ENCODE data around the gene LINC01488.

The LINC01488 gene

DNA sequence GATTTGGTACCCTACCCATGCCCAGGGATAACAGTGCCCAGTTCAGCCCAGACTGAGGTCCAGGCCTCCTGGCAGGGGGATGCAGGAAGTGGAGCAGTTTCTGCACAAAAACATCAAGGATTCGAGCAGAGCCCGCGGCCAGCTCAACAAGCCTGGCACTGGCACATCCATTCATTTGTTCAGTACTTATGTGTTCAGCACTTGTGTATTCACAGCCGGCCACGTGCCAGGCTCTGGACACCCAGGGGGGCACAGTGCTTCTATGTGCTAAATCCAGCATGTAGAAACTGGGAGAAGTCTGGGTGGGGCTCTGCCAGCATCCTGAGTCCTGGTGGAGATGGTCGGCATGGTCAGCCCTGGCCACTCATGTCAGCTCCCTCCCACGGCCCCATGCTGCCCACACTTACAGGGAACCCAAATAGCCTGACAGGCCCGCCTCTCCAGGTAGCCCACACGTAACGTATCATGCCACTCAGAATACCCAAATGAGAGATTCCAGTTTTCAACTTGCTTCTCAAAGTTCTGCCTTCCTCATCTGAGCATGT lies 28.5 kb downstream of the LINC01488 start:
- H3K27me3 ChIP-seq (ENCODE audit: insufficient read depth, insufficient read length), result no peaks in the 10 kb centered on the region
- H3K36me3 ChIP-seq (ENCODE audit: insufficient read depth, insufficient read length, low read length), result no peaks in the 10 kb centered on the region
- no peak overlapping the region for H3K9ac ChIP-seq (ENCODE audit: insufficient read length, low read depth)
- DNase-seq (ENCODE audit: low read depth, low spot score), result no peak
- no peak overlapping the region for H3K4me3 ChIP-seq (ENCODE audit: insufficient read length, low read depth)
- H3K9me3 ChIP-seq (ENCODE audit: insufficient read depth, low read length), result peaks cover 13% of the 10 kb centered on the region; the same call in 1 of the 2 replicates
- no peak for TF ChIP-seq ZNF274 (IDR thresholded peaks at IDR 0.05; ENCODE audit: low read depth, low read length)
- TF ChIP-seq YY1 (IDR thresholded peaks at IDR 0.05; ENCODE audit: insufficient read depth, insufficient read length), result no peak
- H3K4me1 ChIP-seq (ENCODE audit: insufficient read depth, insufficient read length), result peaks cover 4% of the 10 kb centered on the region

DNA sequence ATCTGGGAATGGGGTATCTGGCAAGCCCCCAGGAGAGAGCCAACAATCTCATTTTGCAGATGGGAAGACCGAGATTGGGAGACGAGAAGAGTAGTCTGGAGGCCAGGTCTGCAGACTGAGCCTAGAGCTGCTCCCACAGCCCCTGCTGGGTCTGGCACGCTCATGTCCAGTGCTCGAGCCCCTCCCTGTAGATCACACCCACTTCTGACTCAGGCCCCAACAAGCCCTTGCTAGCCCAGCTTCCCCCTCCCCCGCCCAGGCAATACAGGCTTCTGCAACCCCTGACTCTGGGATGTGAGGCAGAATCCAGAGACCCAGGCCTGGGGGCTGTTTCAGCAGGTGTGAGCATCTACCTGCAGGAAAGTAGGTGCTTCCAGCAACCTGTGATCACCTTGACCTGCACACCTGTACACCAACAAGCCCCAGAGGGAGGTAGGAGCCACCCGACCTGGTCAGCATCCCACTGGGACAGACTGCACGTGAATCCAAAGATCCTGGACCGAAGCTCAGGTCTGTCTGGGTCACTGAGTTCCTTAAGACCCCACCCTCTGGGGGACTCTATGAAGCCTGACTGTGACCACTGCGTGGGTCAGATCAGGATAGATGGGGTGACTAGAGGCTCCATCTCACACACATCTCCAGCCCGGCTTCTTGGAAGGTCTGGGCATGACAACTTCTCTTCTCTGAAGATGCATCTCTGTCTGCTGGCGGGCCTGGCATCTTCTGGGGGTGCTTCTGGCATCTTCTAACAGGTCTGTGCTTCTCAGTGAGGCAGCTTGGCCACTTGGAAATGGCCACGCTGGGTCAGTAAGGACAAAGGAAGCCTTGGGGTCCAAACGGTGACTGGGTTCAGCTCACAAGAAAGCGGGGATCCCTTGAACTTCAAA lies 29.3 kb downstream of the LINC01488 start:
- Histone ChIP-seq H3K9me3 (ENCODE audit: insufficient read depth, low read length) (peaks cover 15% of the 10 kb centered on the region; the same call in 1 of the 2 replicates), H3K4me1 (ENCODE audit: insufficient read depth, insufficient read length) (peaks cover 4% of the 10 kb centered on the region), H3K27me3 (ENCODE audit: insufficient read depth, insufficient read length) (no peaks in the 10 kb centered on the region), H3K36me3 (ENCODE audit: insufficient read depth, insufficient read length, low read length) (no peaks in the 10 kb centered on the region), H3K9ac (ENCODE audit: insufficient read length, low read depth) (no peak overlapping the region), H3K4me3 (ENCODE audit: insufficient read length, low read depth) (no peak overlapping the region)
- no peak for DNase-seq (ENCODE audit: low read depth, low spot score)
- TF ChIP-seq ZNF274 (IDR thresholded peaks at IDR 0.05; ENCODE audit: low read depth, low read length), result no peak
- TF ChIP-seq SUZ12 (IDR thresholded peaks at IDR 0.05; ENCODE audit: extremely low read depth, insufficient read depth, insufficient read length), result no peak
- TF ChIP-seq YY1 (IDR thresholded peaks at IDR 0.05; ENCODE audit: insufficient read depth, insufficient read length), result no peak

DNA sequence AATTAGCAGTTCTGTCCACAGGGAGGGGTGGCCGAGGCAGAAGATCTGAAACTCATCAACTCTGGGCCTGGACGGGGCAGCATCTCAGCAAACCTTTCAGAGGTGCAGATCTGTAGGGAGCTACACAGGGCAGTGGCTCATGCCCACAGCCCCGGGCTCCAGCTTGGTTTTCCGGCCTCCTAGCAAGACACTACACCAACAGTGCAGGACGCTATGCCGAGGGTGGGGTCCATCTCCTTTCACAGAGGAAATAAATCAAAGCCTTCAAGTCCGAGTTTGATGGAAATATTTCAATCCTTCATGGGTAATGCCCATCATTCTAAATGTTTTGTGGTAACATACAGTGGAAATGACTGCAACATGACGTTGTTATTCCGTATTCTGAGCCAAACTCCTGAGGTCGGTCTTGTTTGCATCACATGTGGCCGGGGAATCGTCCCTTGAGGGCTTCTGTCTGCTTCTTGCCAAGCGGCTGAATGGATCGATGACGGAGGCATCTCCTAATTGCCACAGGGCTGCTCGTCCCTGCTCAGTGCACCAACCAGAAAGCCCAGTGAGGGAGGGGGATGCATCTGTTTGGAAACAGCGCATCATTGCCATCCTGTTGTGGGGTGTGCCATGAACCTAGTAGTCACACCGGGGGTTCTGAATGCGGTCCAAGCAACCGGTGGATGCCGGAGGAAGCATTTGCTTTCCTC lies 30.0 kb downstream of the LINC01488 start:
- Histone ChIP-seq H3K27me3 (ENCODE audit: insufficient read depth, insufficient read length) (no peaks in the 10 kb centered on the region), H3K36me3 (ENCODE audit: insufficient read depth, insufficient read length, low read length) (no peaks in the 10 kb centered on the region), H3K4me1 (ENCODE audit: insufficient read depth, insufficient read length) (peaks cover 4% of the 10 kb centered on the region), H3K4me3 (ENCODE audit: insufficient read length, low read depth) (no peak overlapping the region), H3K9me3 (ENCODE audit: insufficient read depth, low read length) (peaks cover 14% of the 10 kb centered on the region; the same call in 1 of the 2 replicates), H3K9ac (ENCODE audit: insufficient read length, low read depth) (no peak overlapping the region)
- TF ChIP-seq YY1 (IDR thresholded peaks at IDR 0.05; ENCODE audit: insufficient read depth, insufficient read length) (no peak), ZNF274 (IDR thresholded peaks at IDR 0.05; ENCODE audit: low read depth, low read length) (no peak), SUZ12 (IDR thresholded peaks at IDR 0.05; ENCODE audit: extremely low read depth, insufficient read depth, insufficient read length) (no peak)
- DNase-seq (ENCODE audit: low read depth, low spot score), result no peak

DNA sequence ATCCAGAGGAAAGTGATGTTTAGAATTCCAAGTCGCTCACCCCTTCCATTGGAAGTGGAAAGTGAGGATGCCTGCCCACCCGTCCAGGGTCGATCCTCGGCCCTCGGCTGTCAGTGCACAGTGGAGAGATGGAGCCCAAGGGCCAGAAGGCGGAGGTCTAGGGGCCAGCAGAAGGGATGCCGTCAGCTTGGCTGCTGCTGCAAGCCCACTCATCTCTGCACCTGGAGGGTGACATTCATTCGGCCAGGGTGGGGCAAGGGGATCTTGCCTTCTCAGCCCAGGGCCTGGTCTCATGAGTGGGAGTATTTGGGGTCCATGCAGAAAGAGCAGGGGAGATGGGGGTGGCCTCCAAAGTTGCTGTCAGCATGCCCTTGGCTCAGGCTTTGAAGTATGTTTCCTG lies 30.7 kb downstream of the LINC01488 start:
- no peak for TF ChIP-seq ZNF274 (IDR thresholded peaks at IDR 0.05; ENCODE audit: low read depth, low read length)
- no peak for TF ChIP-seq YY1 (IDR thresholded peaks at IDR 0.05; ENCODE audit: insufficient read depth, insufficient read length)
- TF ChIP-seq SUZ12 (IDR thresholded peaks at IDR 0.05; ENCODE audit: extremely low read depth, insufficient read depth, insufficient read length), result no peak
- Histone ChIP-seq H3K4me1 (ENCODE audit: insufficient read depth, insufficient read length) (peaks cover 4% of the 10 kb centered on the region), H3K9me3 (ENCODE audit: insufficient read depth, low read length) (peaks cover 17% of the 10 kb centered on the region; the same call in 1 of the 2 replicates), H3K4me3 (ENCODE audit: insufficient read length, low read depth) (no peak overlapping the region), H3K36me3 (ENCODE audit: insufficient read depth, insufficient read length, low read length) (no peaks in the 10 kb centered on the region), H3K9ac (ENCODE audit: insufficient read length, low read depth) (no peak overlapping the region), H3K27me3 (ENCODE audit: insufficient read depth, insufficient read length) (no peaks in the 10 kb centered on the region)
- no peak for DNase-seq (ENCODE audit: low read depth, low spot score)

DNA sequence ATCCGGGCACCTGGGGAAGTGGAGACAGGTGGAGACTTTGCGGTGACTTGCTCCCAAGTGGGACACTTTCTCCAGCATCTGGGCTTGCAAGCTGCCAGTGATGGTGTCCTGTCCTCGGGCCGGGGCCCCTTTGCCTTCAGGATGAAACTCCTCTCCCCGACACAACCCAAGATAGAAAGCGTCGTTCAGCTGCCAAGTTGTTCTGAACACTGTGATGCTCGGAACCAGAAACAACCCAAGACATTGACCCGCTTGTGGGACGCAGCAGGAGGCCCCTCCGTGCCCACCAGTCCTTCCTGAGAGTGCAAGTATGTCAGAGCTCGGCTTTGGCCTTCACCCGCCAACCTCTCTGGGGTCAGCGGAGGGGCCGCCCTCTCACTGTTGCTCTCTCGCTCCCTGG lies 31.3 kb downstream of the LINC01488 start:
- Histone ChIP-seq H3K9ac (ENCODE audit: insufficient read length, low read depth) (no peak overlapping the region), H3K4me1 (ENCODE audit: insufficient read depth, insufficient read length) (peaks cover 4% of the 10 kb centered on the region), H3K4me3 (ENCODE audit: insufficient read length, low read depth) (no peak overlapping the region), H3K36me3 (ENCODE audit: insufficient read depth, insufficient read length, low read length) (no peaks in the 10 kb centered on the region), H3K27me3 (ENCODE audit: insufficient read depth, insufficient read length) (no peaks in the 10 kb centered on the region), H3K9me3 (ENCODE audit: insufficient read depth, low read length) (peaks cover 20% of the 10 kb centered on the region; the same call in 1 of the 2 replicates)
- TF ChIP-seq YY1 (IDR thresholded peaks at IDR 0.05; ENCODE audit: insufficient read depth, insufficient read length) (no peak), ZNF274 (IDR thresholded peaks at IDR 0.05; ENCODE audit: low read depth, low read length) (no peak), SUZ12 (IDR thresholded peaks at IDR 0.05; ENCODE audit: extremely low read depth, insufficient read depth, insufficient read length) (no peak)
- DNase-seq (ENCODE audit: low read depth, low spot score), result no peak

DNA sequence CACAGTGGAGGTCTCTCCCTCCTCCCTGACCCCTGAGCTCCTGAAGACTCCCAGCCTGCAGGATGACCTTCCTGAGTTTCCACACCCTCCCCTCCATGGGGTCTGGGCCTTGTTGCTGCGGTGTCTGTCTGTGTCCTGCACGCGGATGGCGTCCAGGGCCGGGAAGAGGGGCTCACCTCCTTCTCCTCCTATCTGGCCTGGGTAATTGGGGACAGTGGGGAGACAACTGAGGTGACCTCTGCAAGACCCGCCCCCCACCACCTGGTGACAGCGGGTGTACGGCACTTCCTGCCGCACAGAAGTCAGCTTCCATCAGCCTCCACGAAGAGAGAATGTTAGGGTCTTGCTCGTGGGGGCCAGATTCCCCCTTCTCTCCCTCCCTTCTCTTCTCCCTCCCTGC lies 31.7 kb downstream of the LINC01488 start:
- Histone ChIP-seq H3K4me1 (ENCODE audit: insufficient read depth, insufficient read length) (peaks cover 4% of the 10 kb centered on the region), H3K9ac (ENCODE audit: insufficient read length, low read depth) (no peak overlapping the region), H3K4me3 (ENCODE audit: insufficient read length, low read depth) (no peak overlapping the region), H3K27me3 (ENCODE audit: insufficient read depth, insufficient read length) (no peaks in the 10 kb centered on the region), H3K36me3 (ENCODE audit: insufficient read depth, insufficient read length, low read length) (no peaks in the 10 kb centered on the region), H3K9me3 (ENCODE audit: insufficient read depth, low read length) (peaks cover 24% of the 10 kb centered on the region; the same call in 1 of the 2 replicates)
- no peak for DNase-seq (ENCODE audit: low read depth, low spot score)
- TF ChIP-seq YY1 (IDR thresholded peaks at IDR 0.05; ENCODE audit: insufficient read depth, insufficient read length) (no peak), ZNF274 (IDR thresholded peaks at IDR 0.05; ENCODE audit: low read depth, low read length) (no peak), SUZ12 (IDR thresholded peaks at IDR 0.05; ENCODE audit: extremely low read depth, insufficient read depth, insufficient read length) (no peak)
